ENCODE data around the gene F12. TPM values are rescaled to one million over a fixed set of nuclear protein-coding genes. Genes with fewer than 3 reads are reported as not detected.

Gene F12
- total and polyA plus RNA-seq, 2 donors (not counting 3 experiments of a cell fraction or from before 2014, with no cell fraction given) = 1.00 to 1.4 TPM

- POLR2A ChIA-PET = interaction anchor here (1.3 kb wide), 1 partner anchor 12 kb away, joined by 8 read pairs; the partner anchor contains the start of gene GRK6
Measured at GRCh38 chr5:177414481-177414880, 5.1 kb upstream of the F12 start.

GRCh38 chr5:177412603-177413233 is 3.4 kb upstream of the F12 start:
- dilution Hi-C loops (cut with MboI; ENCODE audit: extremely low pct_ligation_motif_present, low sequenced_read_pairs) (no loop called here), intact Hi-C loops (cut with micrococcal nuclease) (no loop called here)
- peaks cover 0 to 7% of the 10 kb centered on the region in 2 experiments for H3K27me3 ChIP-seq (ENCODE audit: control insufficient read depth in 2 of 2, insufficient read depth in 2 of 2, low read length in 2 of 2)
- H3K79me2 ChIP-seq (ENCODE audit: control insufficient read depth, insufficient read depth, low read length) = no peaks in the 10 kb centered on the region
- no peak overlapping the region for H3K27ac ChIP-seq (ENCODE audit: insufficient read depth, low read depth, low read length)
- H3K9ac ChIP-seq (replicated peaks; ENCODE audit: extremely low read depth, insufficient read depth, low read length) = no peak overlapping the region
- no peak overlapping the region for H2AFZ ChIP-seq (ENCODE audit: low read depth, low read length)
- no peak for FAIRE-seq
- no TSS peak for BruUV-seq (replicated peaks)
- H3K4me1 ChIP-seq (ENCODE audit: control insufficient read depth, extremely low read depth, insufficient read depth, low read length) = no peaks in the 10 kb centered on the region
- H3K4me3 ChIP-seq (replicated peaks in 1 of 3; ENCODE audit: insufficient read depth in 1 of 3, low read depth in 1 of 3, low read length in 3 of 3) = no peak overlapping the region
- no peak for DNase-seq (ENCODE audit: low read depth, low spot score)
- no peaks in the 10 kb centered on the region for H3K9me1 ChIP-seq (replicated peaks; ENCODE audit: control insufficient read depth, extremely low read depth, insufficient read depth, low read length)
- no peaks in the 10 kb centered on the region for H3K9me3 ChIP-seq (replicated peaks; ENCODE audit: control insufficient read depth, insufficient read depth, low read length)
- H3K4me2 ChIP-seq (ENCODE audit: insufficient read depth, low read length) = no peak overlapping the region
- CTCF ChIA-PET = no interaction called here
- POLR2A ChIA-PET = no interaction called here
- TF ChIP-seq EZH2 (IDR thresholded peaks at IDR 0.05; ENCODE audit: borderline replicate concordance, low read depth, low read length, severe bottlenecking) = no peak
- no peak for TF ChIP-seq POLR2AphosphoS5 (IDR thresholded peaks at IDR 0.05; ENCODE audit: insufficient read depth, low read depth, low read length)
- no peak for TF ChIP-seq FOS (IDR thresholded peaks at IDR 0.05; ENCODE audit: borderline replicate concordance, insufficient read depth, low read length)
- no peak for TF ChIP-seq CTCF (IDR thresholded peaks at IDR 0.05; ENCODE audit: extremely low read depth in 1 of 2, insufficient read depth in 1 of 2, low read depth in 1 of 2, low read length in 2 of 2)
- TF ChIP-seq MAX (IDR thresholded peaks at IDR 0.05; ENCODE audit: insufficient read depth, insufficient read length) = no peak
- TF ChIP-seq MYC (IDR thresholded peaks at IDR 0.05; ENCODE audit: low read depth, low read length) = no peak
- TF ChIP-seq JUN (IDR thresholded peaks at IDR 0.05; ENCODE audit: borderline replicate concordance, insufficient read depth, insufficient read length, low read depth) = no peak
- TF ChIP-seq POLR2A (IDR thresholded peaks at IDR 0.05; ENCODE audit: low read depth, low read length) = no peak
- TF ChIP-seq GATA2 (IDR thresholded peaks at IDR 0.05; ENCODE audit: insufficient read depth, insufficient read length, low read depth, low read length) = no peak
- no peaks in the 10 kb centered on the region for H4K20me1 ChIP-seq (replicated peaks; ENCODE audit: control insufficient read depth, extremely low read depth, insufficient read depth, low read length)
- no peaks in the 10 kb centered on the region for H3K36me3 ChIP-seq (ENCODE audit: control insufficient read depth in 2 of 2, extremely low read depth in 1 of 2, insufficient read depth in 2 of 2, low read length in 2 of 2)

More at GRCh38 chr5:177414481-177414880, 5.1 kb upstream of the F12 start:
- no peak overlapping the region for H3K27ac ChIP-seq (ENCODE audit: insufficient read depth, low read depth, low read length)
- FAIRE-seq (no peak), DNase-seq (ENCODE audit: low read depth, low spot score) (no peak)
- BruUV-seq (replicated peaks) = no TSS peak
- no peaks in the 10 kb centered on the region for H3K9me1 ChIP-seq (replicated peaks; ENCODE audit: control insufficient read depth, extremely low read depth, insufficient read depth, low read length)
- CTCF ChIA-PET = interaction anchor here (1.1 to 2.5 kb wide), 6 partner anchors 8 to 87 kb away, joined by 3 to 21 read pairs (median 3); no protein-coding TSS in a partner anchor
- no peak overlapping the region for H2AFZ ChIP-seq (ENCODE audit: low read depth, low read length)
- H3K79me2 ChIP-seq (ENCODE audit: control insufficient read depth, insufficient read depth, low read length) = no peaks in the 10 kb centered on the region
- H3K36me3 ChIP-seq (ENCODE audit: control insufficient read depth in 2 of 2, extremely low read depth in 1 of 2, insufficient read depth in 2 of 2, low read length in 2 of 2) = no peaks in the 10 kb centered on the region
- TF ChIP-seq EZH2 (IDR thresholded peaks at IDR 0.05; ENCODE audit: borderline replicate concordance, low read depth, low read length, severe bottlenecking) (no peak), POLR2A (IDR thresholded peaks at IDR 0.05; ENCODE audit: low read depth, low read length) (no peak)
- intact Hi-C loops (cut with micrococcal nuclease) (no loop called here), dilution Hi-C loops (cut with MboI; ENCODE audit: extremely low pct_ligation_motif_present, low sequenced_read_pairs) (no loop called here)
- H3K9me3 ChIP-seq (replicated peaks; ENCODE audit: control insufficient read depth, insufficient read depth, low read length) = no peaks in the 10 kb centered on the region
- no peak overlapping the region for H3K4me2 ChIP-seq (ENCODE audit: insufficient read depth, low read length)
- no peak overlapping the region for H3K9ac ChIP-seq (replicated peaks; ENCODE audit: extremely low read depth, insufficient read depth, low read length)
- H3K4me1 ChIP-seq (ENCODE audit: control insufficient read depth, extremely low read depth, insufficient read depth, low read length) = no peaks in the 10 kb centered on the region
- H3K4me3 ChIP-seq (replicated peaks in 1 of 3; ENCODE audit: insufficient read depth in 1 of 3, low read depth in 1 of 3, low read length in 3 of 3) = no peak overlapping the region
- no peaks in the 10 kb centered on the region for H4K20me1 ChIP-seq (replicated peaks; ENCODE audit: control insufficient read depth, extremely low read depth, insufficient read depth, low read length)
- peaks cover 0 to 5% of the 10 kb centered on the region in 2 experiments for H3K27me3 ChIP-seq (ENCODE audit: control insufficient read depth in 2 of 2, insufficient read depth in 2 of 2, low read length in 2 of 2)
